Naive thymus-derived CD4-positive, alpha-beta T cell (primary cell): ENCODE results near the gene ESPNL. TPM values are rescaled to one million over a fixed set of nuclear protein-coding genes. Genes with fewer than 3 reads are reported as not detected.

Source experiments
- ATAC-seq: fragments of 150-1000 bp; cut with Tn5 transposase; 2 replicates; pipeline ENCODE4 v1.10.0; 2021; ENCODE audit warnings: mild to moderate bottlenecking, moderate library complexity
- CTCF ChIA-PET: fragments of 350-600 bp; sonication (Branson Sonifier 250); formaldehyde crosslinking; loops from one replicate; lab custom pipeline; 2021; ENCODE audit warnings: antibody characterized with exemption; lab: Charles Lee
- POLR2A ChIA-PET: fragments of 350-600 bp; sonication (Branson Sonifier 250); formaldehyde crosslinking; loops from one replicate; lab custom pipeline; 2021; ENCODE audit warnings: antibody characterized with exemption, inconsistent platforms; lab: Charles Lee
- DNase-seq, 9 donors: peaks; one replicate each; pipeline versions ENCODE4 v3.0.0 to v3.0.0-alpha.2; 2020 to 2022; ENCODE audit warnings: mixed read lengths in 1 of 9
- H3K27ac ChIP-seq: one replicate; pipeline ENCODE4 v1.7.0; 2013; ENCODE audit warnings: mild to moderate bottlenecking, low read depth, low read length, moderate library complexity
- H3K27me3 ChIP-seq, 2 donors: one replicate each; pipeline ENCODE4 v1.7.0; 2013; ENCODE audit warnings: low read length in 2 of 2, mild to moderate bottlenecking in 2 of 2, moderate library complexity in 2 of 2; ENCODE audit not compliant: control insufficient read depth in 2 of 2, insufficient read depth in 2 of 2
- H3K36me3 ChIP-seq, 3 experiments: 1 replicate in 2 of 3; 2 replicates in 1 of 3; pipeline ENCODE4 v1.7.0; 2013; ENCODE audit warnings: low read length in 3 of 3, mild to moderate bottlenecking in 3 of 3, moderate library complexity in 1 of 3; ENCODE audit not compliant: insufficient read depth in 3 of 3, control insufficient read depth in 2 of 3
- H3K4me1 ChIP-seq, 2 donors: one replicate each; pipeline ENCODE4 v1.7.0; 2013; ENCODE audit warnings: low read length in 2 of 2, mild to moderate bottlenecking in 2 of 2, moderate library complexity in 1 of 2; ENCODE audit not compliant: control insufficient read depth in 2 of 2, insufficient read depth in 2 of 2
- H3K4me3 ChIP-seq: 2 replicates; pipeline ENCODE4 v1.7.0; 2013; ENCODE audit warnings: mild to moderate bottlenecking, low read length
- H3K9me3 ChIP-seq, 3 experiments: 1 replicate in 2 of 3; 2 replicates in 1 of 3; pipeline ENCODE4 v1.7.0; 2013; ENCODE audit warnings: low read length in 3 of 3; ENCODE audit not compliant: control insufficient read depth in 2 of 3
- H3K27ac Mint-ChIP-seq, 9 donors: one replicate each; pipeline ENCODE4 v1.8.0; 2020 to 2022; ENCODE audit warnings: mixed read lengths in 9 of 9, mild to moderate bottlenecking in 8 of 9, moderate library complexity in 5 of 9, inconsistent platforms in 2 of 9
- H3K27me3 Mint-ChIP-seq, 5 donors: one replicate each; pipeline ENCODE4 v1.8.0; 2021 to 2022; ENCODE audit warnings: mixed read lengths in 5 of 5, mild to moderate bottlenecking in 1 of 5
- H3K36me3 Mint-ChIP-seq, 5 donors: one replicate each; pipeline ENCODE4 v1.8.0; 2020 to 2022; ENCODE audit warnings: mixed read lengths in 5 of 5, mild to moderate bottlenecking in 3 of 5, inconsistent platforms in 1 of 5
- H3K4me1 Mint-ChIP-seq, 7 donors: one replicate each; pipeline ENCODE4 v1.8.0; 2020 to 2022; ENCODE audit warnings: mixed read lengths in 7 of 7, mild to moderate bottlenecking in 3 of 7, inconsistent platforms in 1 of 7
- H3K4me3 Mint-ChIP-seq, 10 donors: one replicate each; pipeline ENCODE4 v1.8.0; 2020 to 2022; ENCODE audit warnings: mild to moderate bottlenecking in 10 of 10, mixed read lengths in 10 of 10, moderate library complexity in 6 of 10, inconsistent platforms in 2 of 10
- H3K9me3 Mint-ChIP-seq, 11 donors: one replicate each; pipeline ENCODE4 v1.8.0; 2020 to 2022; ENCODE audit warnings: mixed read lengths in 11 of 11, mild to moderate bottlenecking in 4 of 11, inconsistent platforms in 1 of 11, moderate library complexity in 1 of 11
- intact Hi-C, 2 donors: fragments of 100-400 bp; cut with micrococcal nuclease; formaldehyde crosslinking; loops; one replicate each; pipeline ENCODE4 v1.15.1; 2023
- polyA plus RNA-seq, 2 donors: library from polyadenylated mRNA; unstranded; fragments of 300-500 nt; fragmentation: Illumina TruSeq; gene quantifications; one replicate each; pipeline ENCODE4 v1.2.3, GENCODE V29; 2021
- total RNA-seq, 6 experiments: library from RNA in 5 of 6; stranded (reverse) in 5 of 6; gene quantifications; 1 replicate in 5 of 6; 2 replicates in 1 of 6; pipeline ENCODE4 v1.2.3 and lab custom pipeline; 2021 to 2026

ESPNL gene
- total and polyA plus RNA-seq, 7 experiments from 2014 or later: 0.07 to 0.35 (median 0.31) TPM; not detected in 3

DNA sequence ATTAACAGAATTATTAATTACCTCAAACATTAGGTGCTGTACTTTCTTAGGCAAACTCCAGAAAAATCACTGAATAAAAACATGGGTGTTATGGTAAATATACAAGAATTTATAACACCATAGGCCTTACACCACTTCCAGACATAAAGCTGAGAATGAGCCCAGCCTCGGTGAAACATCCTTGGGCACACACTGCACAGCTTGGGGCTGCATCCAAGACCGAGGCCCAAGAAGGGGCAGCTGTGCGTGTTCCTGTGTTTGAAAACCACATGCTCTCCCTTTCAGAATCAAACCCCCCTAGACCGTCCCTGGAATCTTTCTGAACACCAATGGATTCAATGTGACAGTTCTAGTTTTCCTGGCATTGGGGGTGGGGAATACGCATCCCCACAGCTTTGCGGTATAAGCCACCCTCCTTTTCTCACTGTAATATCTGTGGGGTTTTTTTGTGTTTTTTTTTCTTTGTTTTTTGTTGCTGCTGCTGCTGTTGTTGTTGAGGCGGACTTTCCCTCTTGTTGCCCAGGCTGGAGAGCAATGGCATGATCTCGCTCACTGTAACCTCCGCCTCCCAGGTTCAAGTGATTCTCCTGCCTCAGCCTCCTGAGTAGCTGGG lies 71.5 kb downstream of the ESPNL start:
- CTCF ChIA-PET: interaction anchor here (0.6 kb wide), 1 partner anchor 39 kb away, joined by 5 read pairs; no protein-coding TSS in a partner anchor
- Histone ChIP-seq H3K9me3 (no peaks in the 10 kb centered on the region), H3K4me1 (no peaks in the 10 kb centered on the region), H3K36me3 (peaks cover 5 to 83% (median 25%) of the 10 kb centered on the region in 3 experiments), H3K27me3 (no peaks in the 10 kb centered on the region), H3K27ac (no peak overlapping the region), H3K4me3 (no peak overlapping the region)
- Mint-ChIP-seq H3K27ac (no peak overlapping the region), H3K4me1 (peaks cover 0 to 3% (median 0%) of the 10 kb centered on the region in 7 donors), H3K9me3 (no peaks in the 10 kb centered on the region), H3K4me3 (no peak overlapping the region), H3K36me3 (peaks cover 7 to 45% (median 22%) of the 10 kb centered on the region in 5 donors), H3K27me3 (no peaks in the 10 kb centered on the region)
- DNase-seq (no peak), ATAC-seq (no peak)
- POLR2A ChIA-PET: no interaction called here
- intact Hi-C loops: loop anchor here in 1 of 2 donors (10.0 kb wide), 2 partner anchors 207 to 317 kb away; partner anchors contain the start of genes RAMP1 and UBE2F

- ChIA-PET CTCF (no interaction called here), POLR2A (no interaction called here)
- no peaks in the 10 kb centered on the region for H3K9me3 ChIP-seq
- Mint-ChIP-seq H3K36me3 (peaks cover 12 to 52% (median 23%) of the 10 kb centered on the region in 5 donors), H3K4me1 (peaks cover 0 to 3% (median 0%) of the 10 kb centered on the region in 7 donors), H3K4me3 (no peak overlapping the region), H3K27me3 (no peaks in the 10 kb centered on the region), H3K9me3 (no peaks in the 10 kb centered on the region), H3K27ac (peak overlapping the region in 1 of 9 donors; percentile 16)
- H3K36me3 ChIP-seq: peaks cover 6 to 91% (median 25%) of the 10 kb centered on the region in 3 experiments
- no peaks in the 10 kb centered on the region for H3K4me1 ChIP-seq
- H3K4me3 ChIP-seq: no peak overlapping the region
- intact Hi-C loops: loop anchor here in 1 of 2 donors (10.0 kb wide), 2 partner anchors 208 to 318 kb away; partner anchors contain the start of genes RAMP1 and UBE2F
- H3K27ac ChIP-seq: no peak overlapping the region
- H3K27me3 ChIP-seq: no peaks in the 10 kb centered on the region
- no peak for DNase-seq
- no peak for ATAC-seq
Measured at GRCh38 chr2:238172439-238172838, 72.3 kb downstream of the ESPNL start.

DNA sequence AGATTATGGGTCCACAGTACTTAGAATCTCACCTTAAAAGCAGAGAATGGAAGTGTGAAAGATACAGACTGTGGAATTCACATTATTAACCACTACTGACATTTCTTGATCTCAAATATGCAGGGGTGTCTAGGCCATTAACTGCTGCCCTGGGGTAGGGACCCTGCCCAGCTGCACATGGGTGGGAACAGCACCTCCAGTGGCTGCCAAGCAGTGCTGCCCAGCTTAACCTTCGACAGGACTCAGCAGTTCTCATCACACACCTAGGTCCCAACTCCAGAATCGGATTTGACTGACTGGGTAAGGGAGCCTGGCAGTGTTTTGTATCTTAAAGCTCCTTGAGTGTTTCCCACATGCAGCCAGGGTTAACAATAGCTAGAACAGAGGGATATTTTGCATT lies 73.6 kb downstream of the ESPNL start:
- Mint-ChIP-seq H3K4me1 (peaks cover 0 to 3% (median 0%) of the 10 kb centered on the region in 7 donors), H3K36me3 (peaks cover 15 to 55% (median 23%) of the 10 kb centered on the region in 5 donors), H3K9me3 (no peaks in the 10 kb centered on the region), H3K4me3 (no peak overlapping the region), H3K27me3 (no peaks in the 10 kb centered on the region), H3K27ac (peak overlapping the region in 3 of 9 donors; percentile 8 to 62 (median 47))
- intact Hi-C loops: loop anchor here in 1 of 2 donors (10.0 kb wide), 2 partner anchors 209 to 319 kb away; partner anchors contain the start of genes RAMP1 and UBE2F
- DNase-seq (no peak), ATAC-seq (no peak)
- Histone ChIP-seq H3K36me3 (peaks cover 15 to 94% (median 25%) of the 10 kb centered on the region in 3 experiments), H3K27me3 (no peaks in the 10 kb centered on the region), H3K4me3 (no peak overlapping the region), H3K4me1 (no peaks in the 10 kb centered on the region), H3K9me3 (no peaks in the 10 kb centered on the region), H3K27ac (no peak overlapping the region)
- ChIA-PET POLR2A (no interaction called here), CTCF (no interaction called here)

GRCh38 chr2:238174291-238174690 lies 74.2 kb downstream of the ESPNL start:
- no peaks in the 10 kb centered on the region for H3K9me3 ChIP-seq
- H3K9me3 Mint-ChIP-seq: no peaks in the 10 kb centered on the region
- H3K4me3 Mint-ChIP-seq: no peak overlapping the region
- DNase-seq (no peak), ATAC-seq (no peak)
- peaks cover 15 to 93% (median 27%) of the 10 kb centered on the region in 3 experiments for H3K36me3 ChIP-seq
- H3K36me3 Mint-ChIP-seq: peaks cover 15 to 55% (median 29%) of the 10 kb centered on the region in 5 donors
- no peaks in the 10 kb centered on the region for H3K27me3 Mint-ChIP-seq
- peaks cover 0 to 3% (median 0%) of the 10 kb centered on the region in 7 donors for H3K4me1 Mint-ChIP-seq
- CTCF ChIA-PET: no interaction called here
- H3K4me3 ChIP-seq: no peak overlapping the region
- H3K27ac Mint-ChIP-seq: no peak overlapping the region
- POLR2A ChIA-PET: no interaction called here
- no peaks in the 10 kb centered on the region for H3K27me3 ChIP-seq
- intact Hi-C loops: loop anchor here in 1 of 2 donors (10.0 kb wide), 2 partner anchors 209 to 319 kb away; partner anchors contain the start of genes RAMP1 and UBE2F
- H3K27ac ChIP-seq: no peak overlapping the region
- H3K4me1 ChIP-seq: no peaks in the 10 kb centered on the region

- DNase-seq (no peak), ATAC-seq (no peak)
- Histone ChIP-seq H3K27ac (no peak overlapping the region), H3K36me3 (peaks cover 15 to 93% (median 30%) of the 10 kb centered on the region in 3 experiments), H3K9me3 (no peaks in the 10 kb centered on the region), H3K27me3 (no peaks in the 10 kb centered on the region), H3K4me3 (no peak overlapping the region), H3K4me1 (no peaks in the 10 kb centered on the region)
- intact Hi-C loops: loop anchor here in 1 of 2 donors (10.0 kb wide), 2 partner anchors 210 to 320 kb away; partner anchors contain the start of genes RAMP1 and UBE2F
- Mint-ChIP-seq H3K4me3 (no peak overlapping the region), H3K27me3 (no peaks in the 10 kb centered on the region), H3K27ac (no peak overlapping the region), H3K4me1 (peaks cover 0 to 3% (median 0%) of the 10 kb centered on the region in 7 donors), H3K36me3 (peaks cover 15 to 55% (median 33%) of the 10 kb centered on the region in 5 donors), H3K9me3 (no peaks in the 10 kb centered on the region)
- CTCF ChIA-PET: no interaction called here
- POLR2A ChIA-PET: no interaction called here
Measured at GRCh38 chr2:238174701-238175100, 74.6 kb downstream of the ESPNL start.

GRCh38 chr2:238176613-238177012 lies 76.5 kb downstream of the ESPNL start:
- Mint-ChIP-seq H3K27me3 (no peaks in the 10 kb centered on the region), H3K27ac (peak overlapping the region in 2 of 9 donors; percentile 10 to 11), H3K9me3 (no peaks in the 10 kb centered on the region), H3K4me3 (no peak overlapping the region), H3K36me3 (peaks cover 18 to 57% (median 26%) of the 10 kb centered on the region in 5 donors), H3K4me1 (no peaks in the 10 kb centered on the region)
- DNase-seq (no peak), ATAC-seq (no peak)
- no peak overlapping the region for H3K4me3 ChIP-seq
- ChIA-PET CTCF (no interaction called here), POLR2A (interaction anchor here (0.7 to 1.2 kb wide), 2 partner anchors 18 to 123 kb away, joined by 3 read pairs; no protein-coding TSS in a partner anchor)
- H3K27me3 ChIP-seq: no peaks in the 10 kb centered on the region
- intact Hi-C loops: loop anchor here in 1 of 2 donors (10.0 kb wide), 2 partner anchors 212 to 322 kb away; partner anchors contain the start of genes RAMP1 and UBE2F
- H3K4me1 ChIP-seq: no peaks in the 10 kb centered on the region
- H3K9me3 ChIP-seq: no peaks in the 10 kb centered on the region
- H3K27ac ChIP-seq: no peak overlapping the region
- H3K36me3 ChIP-seq: peaks cover 23 to 95% (median 24%) of the 10 kb centered on the region in 3 experiments
